ENCODE data around the gene CCDC61.

The CCDC61 gene

DNA sequence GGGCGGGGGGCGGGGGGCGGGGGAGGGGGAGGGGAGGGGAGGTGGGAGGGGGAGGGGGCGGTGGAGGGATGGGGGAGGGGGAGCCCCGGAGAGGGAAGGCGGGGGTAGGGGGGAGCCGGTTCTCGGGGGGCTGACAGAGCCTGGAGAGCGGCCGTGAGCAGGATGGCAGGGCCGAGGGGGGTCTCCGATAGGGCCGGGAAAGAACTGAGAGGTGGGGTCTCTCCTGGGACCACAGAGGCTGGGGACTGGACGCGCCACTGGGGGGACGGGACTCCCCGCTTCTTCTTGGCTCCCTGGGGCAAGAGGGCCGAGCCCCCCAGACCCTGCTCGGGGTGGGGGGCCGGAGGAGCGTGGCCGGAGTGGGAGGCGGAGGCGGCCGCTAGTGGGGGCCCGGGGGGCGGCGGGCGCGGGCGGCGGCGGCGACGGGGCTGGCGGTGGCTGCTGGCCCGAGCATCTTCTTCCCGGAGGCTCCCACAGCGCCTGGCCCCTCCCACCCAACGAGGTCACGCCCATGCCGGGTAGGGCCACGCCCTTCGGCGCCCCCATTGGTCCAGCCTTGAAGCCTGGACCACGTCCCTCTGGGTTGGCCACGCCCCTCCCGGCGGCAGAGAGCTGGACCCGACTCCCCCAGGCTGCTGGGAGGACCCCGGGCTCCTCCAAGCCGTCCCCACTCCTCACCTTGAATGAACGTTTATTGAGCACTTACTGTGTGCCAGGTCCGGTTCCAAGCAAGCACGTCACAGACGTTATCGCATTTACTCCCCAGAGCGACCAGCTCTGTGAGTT, 21.5 kb upstream of the CCDC61 start, which contains the start of gene NOVA2:
NOVA2 (minus strand) TSS at position 313 of the 786 bp plus-strand sequence. CDS start 514 bp downstream, outside the sequence.
- DNase-seq: peak; percentile 64

DNA sequence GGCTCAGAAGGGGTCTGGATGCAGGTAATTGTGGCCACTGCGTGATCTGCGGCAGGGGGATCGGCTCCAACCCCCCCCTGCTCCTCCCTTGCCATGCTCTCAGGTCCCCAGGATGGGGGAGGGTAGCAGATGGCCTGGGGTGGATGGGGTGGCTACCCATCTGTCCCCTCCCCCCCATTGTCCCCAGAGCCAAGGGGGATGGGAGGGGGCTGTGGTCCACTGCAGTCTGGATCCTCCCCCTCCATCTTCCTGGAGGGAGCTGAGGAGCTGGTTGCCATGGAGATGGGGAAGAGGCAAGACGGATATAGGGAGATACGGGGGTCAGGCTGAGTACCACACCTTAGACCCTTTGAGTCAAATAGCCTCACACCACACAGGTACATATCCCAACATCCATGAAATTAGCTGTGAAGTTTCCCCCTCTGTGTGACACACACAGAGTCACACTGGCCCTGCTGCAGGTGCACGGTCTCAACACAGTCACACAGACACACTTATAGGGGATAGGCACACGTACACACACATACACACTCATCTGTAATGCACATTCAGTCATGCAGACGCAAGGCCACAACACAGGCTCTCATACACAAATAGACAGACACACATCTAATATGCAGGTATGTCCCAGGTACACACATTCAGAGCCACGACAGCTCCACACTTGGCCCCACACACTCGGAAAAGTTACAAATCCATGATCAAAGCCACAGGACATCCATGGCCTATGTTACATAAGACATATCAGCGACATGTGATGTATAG, 19.8 kb upstream of the CCDC61 start:
- no peak for DNase-seq

DNA sequence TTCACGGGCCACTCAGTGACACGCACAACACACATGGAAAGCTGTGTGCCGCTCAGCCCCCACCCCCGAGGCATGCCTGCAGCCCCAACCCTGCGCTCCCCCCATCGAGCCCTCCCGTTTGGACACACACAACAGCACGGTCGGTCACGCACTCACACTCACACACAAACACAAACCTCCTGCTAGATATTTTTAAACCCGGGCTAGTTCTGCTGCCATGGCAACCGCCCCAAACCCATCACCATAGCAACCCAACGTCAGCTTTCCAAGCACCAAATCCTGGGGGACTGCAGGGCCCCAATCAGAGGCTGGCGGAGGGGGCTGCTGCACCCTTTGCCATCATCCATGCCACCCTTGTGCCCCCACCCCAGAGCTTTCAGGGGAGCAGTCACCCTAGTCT, 19.1 kb upstream of the CCDC61 start:
- no peak for DNase-seq

DNA sequence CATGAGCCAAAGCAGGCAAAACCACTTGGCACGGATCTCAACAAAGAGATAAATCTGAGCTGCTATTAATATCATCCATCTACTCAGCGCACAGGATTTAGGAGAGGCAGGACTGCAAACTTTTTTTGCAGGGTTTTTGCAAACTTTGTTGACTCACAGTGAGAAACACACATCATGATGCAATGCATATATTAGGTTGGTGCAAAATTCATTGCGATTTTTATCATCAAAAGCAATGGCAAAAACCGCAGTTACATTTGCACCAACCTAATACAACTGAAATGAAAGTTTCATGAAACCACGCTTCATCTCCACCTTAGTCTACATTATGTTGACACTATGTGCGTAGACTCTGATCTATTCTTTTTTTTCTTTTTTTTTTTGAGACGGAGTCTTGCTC, 17.1 kb upstream of the CCDC61 start:
- DNase-seq: no peak

DNA sequence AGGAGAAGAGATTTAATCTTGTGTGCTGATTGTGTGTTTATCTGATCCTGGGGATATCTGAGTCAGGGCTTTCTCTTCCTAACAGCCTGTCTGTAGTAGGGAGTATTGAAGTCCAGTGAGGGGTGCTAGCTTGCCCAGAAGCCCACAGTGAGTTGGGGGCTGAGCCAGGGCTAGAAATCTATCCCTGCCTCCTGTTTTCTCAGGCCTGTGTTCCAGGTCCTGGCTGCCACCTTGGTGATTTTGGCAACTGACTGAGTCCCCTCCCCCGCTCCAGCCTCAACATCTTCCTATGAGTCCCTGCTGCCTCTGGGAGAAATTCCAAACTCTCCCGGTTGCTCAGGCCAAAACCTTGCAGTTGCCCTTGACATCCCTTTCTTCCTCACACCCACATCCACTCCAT, 13.9 kb upstream of the CCDC61 start:
- DNase-seq: no peak

DNA sequence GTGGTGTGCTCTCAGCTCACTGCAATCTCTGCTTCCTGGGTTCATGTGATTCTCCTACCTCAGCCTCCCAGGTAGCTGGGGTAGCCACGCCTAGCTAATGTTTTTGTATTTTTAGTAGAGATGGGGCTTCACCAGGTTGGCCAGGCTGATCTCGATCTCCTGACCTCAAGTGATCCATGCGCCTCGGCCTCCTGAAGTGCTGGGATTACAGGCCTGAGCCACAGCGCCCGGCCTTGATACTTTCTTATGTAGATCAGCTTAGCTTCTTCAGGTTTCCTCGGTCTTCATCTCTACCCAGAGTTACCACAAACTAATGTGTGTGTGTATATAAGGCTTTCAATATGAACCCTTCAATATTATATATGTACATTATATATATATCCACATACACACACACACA, 9.9 kb upstream of the CCDC61 start:
- no peak for DNase-seq

DNA sequence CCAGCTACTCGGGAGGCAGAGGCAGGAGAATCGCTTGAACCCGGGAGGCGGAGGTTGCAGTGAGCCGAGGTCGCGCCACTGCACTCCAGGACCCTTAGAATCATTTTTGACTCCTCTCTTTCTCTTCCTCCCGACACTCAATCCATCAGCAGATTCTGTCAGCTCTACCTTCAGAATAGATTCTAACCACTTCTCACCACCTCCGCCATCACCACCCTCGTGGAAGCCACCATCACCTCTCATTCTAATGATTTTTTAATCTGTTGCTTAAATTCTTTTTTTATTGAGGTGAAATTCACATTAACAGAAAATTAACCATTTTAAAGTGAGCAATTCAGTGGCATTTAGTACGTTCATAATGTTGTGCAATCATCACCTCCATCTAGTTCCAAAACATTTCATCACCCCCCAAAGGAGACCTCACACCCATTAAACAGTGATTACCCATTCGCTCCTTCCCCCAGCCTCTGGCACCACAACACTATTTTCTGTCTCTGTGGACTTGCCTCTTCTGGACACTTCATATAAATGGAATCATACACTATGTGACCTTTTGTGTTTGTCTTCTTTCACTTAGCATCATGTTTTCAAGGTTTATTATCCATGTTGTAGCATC, 5.0 kb upstream of the CCDC61 start:
- no peak for DNase-seq

DNA sequence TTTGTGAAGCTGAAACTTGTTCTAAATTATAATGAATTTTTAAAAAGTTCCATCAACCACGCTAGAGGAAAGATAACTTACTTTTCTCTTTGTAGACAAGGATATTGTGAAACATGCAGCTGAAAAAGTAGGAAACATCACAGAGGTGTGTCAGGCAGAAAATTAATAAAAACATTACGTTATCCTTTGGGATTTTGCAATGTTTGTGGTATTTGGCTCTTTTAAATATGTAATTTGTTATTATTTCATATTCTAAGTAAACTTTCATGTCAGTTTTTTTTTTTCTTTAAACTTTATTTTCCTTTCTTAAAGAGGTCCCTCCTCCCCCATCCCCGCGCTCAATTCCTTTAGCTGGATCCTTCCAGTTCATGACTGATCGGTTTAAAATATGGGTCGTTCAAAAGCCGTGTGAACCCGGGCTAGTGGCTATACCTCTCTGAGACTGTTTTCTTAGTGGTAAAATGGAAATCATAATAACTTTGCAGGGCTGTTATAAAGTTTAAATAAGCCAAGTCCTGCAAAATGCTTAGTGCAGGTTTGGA, 740 bp upstream of the CCDC61 start:
- DNase-seq: no peak

DNA sequence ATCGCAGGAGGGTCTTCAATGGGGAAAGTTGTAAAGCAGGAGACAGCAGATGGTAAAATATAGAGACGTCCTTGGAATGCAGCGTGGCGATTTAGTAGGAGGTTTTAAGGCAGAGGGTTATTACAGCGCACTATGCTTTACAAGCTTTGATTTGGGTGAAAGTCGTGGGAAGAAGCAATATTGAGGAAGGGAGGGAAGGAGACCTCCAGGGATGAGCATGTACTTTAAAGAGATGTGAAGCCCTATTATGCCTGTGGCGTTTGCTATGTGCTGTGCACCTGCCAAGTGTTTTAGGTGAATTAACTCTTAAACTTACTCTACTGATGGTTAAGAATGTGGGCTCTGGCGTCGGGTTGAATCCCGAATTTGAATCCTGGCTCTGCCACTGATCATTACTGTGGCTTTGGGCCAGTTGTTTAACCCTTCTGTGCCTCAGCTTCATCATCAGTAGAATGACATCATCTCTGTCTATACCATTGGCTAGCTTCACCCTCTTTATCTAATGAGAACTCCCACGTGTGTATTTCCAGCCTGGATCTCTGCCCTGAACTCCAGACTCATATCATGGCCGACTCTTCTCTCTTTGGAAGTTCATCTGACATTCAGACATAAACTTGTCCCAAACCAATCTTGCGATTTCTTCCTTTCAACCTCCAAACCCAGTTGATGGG, 583 bp downstream of the CCDC61 start:
- DNase-seq: peak; percentile 68

DNA sequence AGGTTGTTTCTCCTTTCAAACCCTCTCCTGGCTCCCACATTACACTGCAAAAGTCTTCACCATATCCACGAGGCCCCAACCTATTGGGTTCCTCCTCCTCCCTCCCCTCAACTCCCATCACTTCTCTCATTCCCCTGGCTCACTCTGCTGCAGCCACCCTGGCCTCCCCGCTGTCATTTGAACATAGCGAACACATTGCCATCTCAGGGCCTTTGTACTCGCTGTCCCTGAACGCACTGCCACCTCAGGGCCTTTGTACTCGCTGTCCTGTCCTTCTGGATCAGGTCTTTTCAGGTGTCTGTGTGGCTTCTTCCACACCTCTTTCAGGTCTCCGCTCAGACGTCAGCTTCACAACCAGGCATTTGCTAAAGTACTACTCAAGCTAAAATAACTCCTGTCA, 1.7 kb downstream of the CCDC61 start:
- no peak for DNase-seq

DNA sequence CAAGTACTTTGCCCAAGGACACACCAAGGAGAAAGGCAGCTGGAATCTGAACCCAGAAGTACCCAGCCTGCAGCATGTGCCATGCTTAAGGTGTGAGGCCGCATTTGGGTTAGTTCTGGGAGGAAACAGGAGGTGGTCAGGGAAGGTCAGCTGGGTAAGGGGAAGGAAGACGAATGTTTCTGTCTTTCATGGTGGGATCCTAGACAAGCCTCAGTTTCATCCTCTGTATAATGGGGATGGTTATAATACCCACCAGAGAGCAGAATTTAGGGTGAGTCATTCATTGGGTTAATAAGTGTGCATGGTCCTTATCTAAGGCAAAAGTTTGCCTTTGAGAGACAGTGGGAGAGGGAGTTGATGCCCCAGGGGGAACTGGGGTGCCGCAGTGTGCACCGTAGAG, 3.6 kb downstream of the CCDC61 start:
- no peak for DNase-seq

DNA sequence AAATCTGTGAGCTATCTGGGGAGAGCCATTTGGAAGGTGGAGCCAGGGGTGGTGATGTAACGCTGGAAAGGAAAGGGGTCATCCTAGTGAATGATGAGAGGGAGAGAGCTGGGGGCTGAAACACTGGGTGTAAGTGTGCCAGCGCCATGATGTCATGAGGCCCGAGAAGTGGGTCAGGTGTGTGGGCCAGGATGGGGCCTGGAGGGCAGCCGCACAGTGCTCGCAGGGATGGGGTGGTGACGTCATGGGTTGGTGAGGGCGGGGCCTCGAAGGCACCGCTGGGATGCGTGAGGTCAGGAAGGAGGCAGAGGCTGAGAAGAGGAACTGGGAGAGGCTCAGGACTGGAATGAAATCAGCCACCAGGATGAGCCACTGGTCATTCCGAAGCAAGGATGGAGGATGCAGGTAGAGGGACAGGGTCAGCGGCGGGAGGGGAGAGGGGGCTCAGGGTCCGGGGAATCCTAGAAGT, 4.4 kb downstream of the CCDC61 start:
- peak; percentile 13 for DNase-seq

DNA sequence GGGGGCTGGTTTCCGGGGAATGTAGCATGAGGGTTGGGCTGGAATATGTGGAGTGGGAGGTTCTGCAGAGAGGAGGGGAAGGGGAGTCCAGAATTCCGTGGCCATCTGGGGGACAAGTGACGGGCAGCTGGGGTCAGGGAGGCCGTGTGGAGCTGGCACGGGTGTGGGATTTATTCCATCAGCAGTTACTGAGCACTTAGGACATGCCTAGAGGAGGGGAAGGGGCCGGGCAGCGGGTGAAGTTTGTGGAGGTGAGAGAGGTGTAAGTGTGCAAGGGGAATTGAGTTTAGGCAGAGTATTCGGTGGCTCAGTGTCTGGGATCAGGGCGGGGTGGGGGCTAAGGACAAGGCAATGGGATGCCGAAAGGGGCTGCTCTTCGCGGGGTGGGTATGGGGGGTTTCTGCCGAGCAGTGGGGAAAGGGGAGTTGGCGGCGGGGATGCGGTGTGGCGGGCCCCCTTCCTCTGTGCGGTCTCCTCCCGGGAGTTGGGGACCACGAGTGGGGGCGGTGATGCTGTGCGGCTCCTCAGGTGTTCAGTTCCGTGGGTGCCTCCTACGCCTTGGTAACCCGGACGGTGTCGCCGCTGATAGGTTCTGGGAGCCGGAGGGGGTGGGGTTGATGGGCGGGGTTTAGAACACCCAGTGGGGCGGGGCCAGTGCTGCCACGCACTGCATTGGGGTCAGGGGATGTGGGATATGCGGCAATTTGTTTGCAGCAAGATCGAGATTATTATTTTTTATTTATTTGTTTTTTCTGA, 5.4 kb downstream of the CCDC61 start:
- no peak for DNase-seq

DNA sequence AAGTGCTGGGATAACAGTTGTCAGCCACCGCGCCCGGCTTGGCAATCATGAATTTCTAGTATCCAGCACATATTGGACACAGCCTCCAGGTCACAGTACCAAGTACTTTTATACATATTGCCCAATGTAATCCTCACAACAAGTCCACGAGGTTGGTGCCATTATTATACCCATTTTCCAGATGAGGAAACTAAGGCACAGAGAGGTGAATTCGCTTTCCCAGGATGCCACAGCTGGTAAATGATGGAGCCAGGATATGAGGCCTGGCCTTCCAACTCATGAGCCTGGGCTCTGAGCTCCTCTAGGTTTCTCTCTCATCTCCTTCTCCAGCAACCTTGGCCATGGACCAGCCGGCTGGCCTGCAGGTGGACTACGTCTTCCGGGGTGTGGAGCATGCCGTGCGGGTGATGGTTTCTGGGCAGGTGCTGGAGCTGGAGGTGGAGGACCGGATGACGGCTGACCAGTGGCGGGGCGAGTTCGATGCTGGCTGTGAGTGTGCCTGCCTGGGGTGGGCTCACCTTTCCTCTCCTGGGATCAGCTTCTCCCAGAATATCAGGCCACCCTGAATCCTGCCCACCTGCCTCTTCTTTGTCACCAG, 7.5 kb downstream of the CCDC61 start:
- no peak for DNase-seq

DNA sequence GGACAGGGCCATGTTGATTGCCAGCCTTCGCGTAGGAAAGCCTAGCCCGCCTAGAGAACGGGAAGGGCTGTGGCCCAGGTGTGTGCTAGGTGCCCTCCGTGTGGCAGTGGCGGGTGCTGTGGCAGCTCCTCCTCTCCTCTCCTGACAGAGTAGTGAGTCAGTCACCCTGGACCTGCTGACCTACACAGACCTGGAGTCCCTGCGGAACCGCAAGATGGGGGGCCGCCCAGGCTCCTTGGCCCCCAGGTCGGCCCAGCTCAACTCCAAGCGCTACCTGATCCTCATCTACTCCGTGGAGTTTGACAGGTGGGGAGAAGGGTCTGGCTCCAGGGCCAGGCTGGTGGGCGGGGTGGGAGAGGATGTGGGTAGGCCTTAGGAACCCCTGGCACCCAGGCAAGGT, 11.1 kb downstream of the CCDC61 start:
- DNase-seq: no peak

DNA sequence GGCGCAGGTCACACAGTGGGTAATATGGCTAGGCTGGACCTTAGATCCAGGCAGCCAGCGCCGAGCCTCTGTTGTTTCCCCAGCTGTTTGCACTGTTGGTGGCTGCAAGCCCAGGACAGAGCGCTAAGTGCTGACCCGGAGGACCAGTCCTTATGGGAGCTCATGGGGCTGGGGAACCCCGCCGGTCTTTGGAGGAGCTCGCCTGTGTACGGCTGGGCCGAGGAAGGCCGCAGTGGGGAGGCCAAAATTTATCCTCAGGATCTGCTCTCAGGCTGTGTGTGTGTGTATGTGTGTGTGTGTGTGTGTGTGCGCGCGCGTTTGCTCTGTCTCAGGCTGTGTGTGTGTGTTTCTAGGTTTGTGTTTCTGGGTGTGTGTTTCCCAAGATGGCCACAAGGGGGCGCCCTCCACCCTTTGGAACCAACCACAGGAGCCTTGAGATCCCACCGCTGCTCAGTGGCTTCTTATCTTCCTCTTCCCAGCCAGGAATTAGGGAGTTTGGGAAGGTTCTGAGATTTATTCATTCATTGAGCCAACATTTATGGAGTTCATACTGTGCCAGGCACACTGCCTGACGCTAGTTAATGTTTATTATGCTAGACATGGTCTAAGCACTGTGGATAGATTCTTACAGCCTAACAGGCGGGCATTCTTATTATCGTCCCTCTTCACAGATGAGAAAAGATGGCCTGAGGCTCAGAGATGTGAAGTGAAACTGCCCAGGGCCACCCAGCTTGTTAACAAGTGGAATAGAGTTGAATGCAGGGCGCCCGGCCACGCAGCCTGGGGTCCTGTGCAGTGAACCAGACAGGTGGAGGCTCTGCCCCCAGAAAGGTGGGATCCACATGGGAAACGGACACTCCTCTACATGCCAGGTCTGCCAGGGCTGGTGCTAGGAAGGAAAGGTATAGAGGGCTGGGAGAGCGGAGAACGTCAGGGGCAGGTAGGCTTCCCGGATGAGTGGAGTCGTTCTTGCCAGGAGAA, 14.6 kb downstream of the CCDC61 start:
- DNase-seq: peak; percentile 43

DNA sequence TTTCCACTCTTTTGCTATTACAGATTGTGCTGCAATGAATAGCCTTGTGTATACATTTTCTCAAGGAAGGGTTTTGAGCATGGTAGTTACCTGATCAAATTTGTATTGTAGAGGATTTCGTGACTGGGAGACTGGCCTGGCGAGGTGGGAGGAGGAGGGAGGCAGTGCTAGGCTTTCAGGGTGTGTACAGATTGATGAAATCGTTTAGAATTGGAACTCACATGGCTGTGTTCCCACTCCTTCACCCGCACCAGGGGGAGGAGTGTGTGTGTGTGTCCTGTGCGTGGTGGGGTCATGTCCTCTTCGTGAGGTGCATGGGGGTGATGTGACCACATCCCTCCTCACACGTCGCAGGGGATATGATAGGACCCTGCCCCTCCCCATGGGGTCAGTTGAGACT, 19.3 kb downstream of the CCDC61 start:
- no peak for DNase-seq

DNA sequence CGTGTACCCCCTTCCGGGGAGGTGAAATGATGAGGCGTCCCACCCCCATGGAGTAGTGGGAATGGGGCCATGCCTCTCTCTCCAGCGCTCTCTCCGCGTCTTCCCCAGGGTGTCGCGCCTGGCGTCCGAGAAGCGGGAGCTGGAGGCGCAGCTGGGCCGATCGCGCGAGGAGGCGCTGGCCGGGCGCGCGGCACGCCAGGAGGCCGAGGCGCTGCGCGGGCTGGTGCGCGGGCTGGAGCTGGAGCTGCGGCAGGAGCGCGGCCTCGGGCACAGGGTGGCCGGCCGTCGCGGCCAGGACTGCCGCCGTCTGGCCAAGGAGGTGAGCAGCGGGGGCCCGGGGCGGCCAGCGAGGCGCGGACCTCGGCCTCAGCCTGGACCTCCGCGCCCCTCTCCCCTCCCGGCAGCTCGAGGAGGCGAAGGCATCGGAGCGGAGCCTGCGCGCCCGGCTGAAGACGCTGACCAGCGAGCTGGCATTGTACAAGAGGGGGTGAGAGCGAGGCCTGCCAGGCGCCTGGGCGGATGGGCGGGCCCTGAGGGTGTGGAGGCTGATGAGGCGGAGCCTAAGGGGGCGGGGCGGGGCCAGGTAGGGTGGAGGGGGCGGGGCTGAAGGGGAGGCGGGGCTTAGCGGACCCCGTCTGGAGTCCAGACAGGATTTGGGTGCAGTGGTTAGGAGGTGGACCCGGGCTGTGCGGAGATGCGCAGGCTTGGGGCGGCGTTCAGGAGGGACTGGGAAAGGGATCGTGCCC, 19.8 kb downstream of the CCDC61 start:
- peak; percentile 62 for DNase-seq

DNA sequence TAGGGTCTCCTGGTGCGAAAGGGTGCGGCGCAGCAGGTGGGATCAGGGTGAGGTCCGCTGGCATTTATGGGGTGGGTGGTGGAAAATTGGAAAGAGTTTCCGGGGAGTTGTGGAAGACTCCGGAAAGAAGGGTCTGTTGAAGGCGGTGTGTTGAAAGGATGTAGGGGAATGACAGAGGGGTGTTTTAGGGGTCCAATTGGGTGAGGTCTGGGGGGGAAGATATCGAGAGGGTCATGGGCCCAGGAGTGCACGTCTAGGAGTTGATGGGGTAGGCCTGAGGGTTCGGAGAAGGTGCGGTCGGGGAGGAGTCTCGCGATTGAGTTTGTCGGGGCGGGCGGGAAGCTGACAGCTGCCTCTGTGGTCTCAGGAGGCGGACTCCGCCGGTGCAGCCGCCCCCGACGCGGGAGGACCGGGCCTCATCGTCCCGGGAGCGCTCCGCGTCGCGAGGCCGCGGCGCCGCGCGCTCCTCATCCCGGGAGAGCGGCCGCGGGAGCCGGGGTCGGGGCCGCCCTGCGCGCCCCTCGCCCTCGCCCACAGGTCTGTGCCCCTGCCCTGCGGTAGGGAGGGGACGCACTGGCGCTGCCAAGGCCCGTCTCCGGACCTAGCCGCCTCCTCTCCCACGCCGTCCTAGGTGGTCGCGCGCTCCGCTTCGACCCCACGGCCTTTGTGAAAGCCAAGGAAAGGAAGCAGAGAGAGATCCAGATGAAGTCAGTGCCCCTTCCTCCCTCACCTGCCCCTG, 20.6 kb downstream of the CCDC61 start:
- DNase-seq: no peak
